GM21515 (cell line): ENCODE data around the gene SP2.
"Not testable (repeated sequence)": the region's sequence is repeated elsewhere in the genome, so short reads cannot be mapped to it uniquely, and the experiment has no call there.

Experiments used
- ATAC-seq: cut with Tn5 transposase; IDR thresholded peaks from one replicate; pipeline ENCODE4 v1.9.1; 2021; ENCODE audit not compliant: unreplicated experiment

The SP2 gene

GRCh38 chr17:47917581-47917980, 21.5 kb downstream of the SP2 start:
- no peak for ATAC-seq

- ATAC-seq, result no peak
These were observed 22.0 kb downstream of the SP2 start for GRCh38 chr17:47918006-47918405.

- no peak for ATAC-seq
These were observed 23.0 kb downstream of the SP2 start for GRCh38 chr17:47918991-47919390.

- not testable (repeated sequence) for ATAC-seq
These were observed 23.9 kb downstream of the SP2 start for GRCh38 chr17:47919889-47920288.

GRCh38 chr17:47924785-47925677, 29.0 kb downstream of the SP2 start:
- no peak for ATAC-seq

- ATAC-seq, result no peak
These were observed 29.6 kb downstream of the SP2 start for GRCh38 chr17:47925678-47925988.

- ATAC-seq, result no peak
These were observed 31.9 kb downstream of the SP2 start for GRCh38 chr17:47927821-47928400.

- no peak for ATAC-seq
These were observed 32.4 kb downstream of the SP2 start for GRCh38 chr17:47928415-47928814.

- no peak for ATAC-seq
These were observed 33.4 kb downstream of the SP2 start for GRCh38 chr17:47929218-47930000.

- ATAC-seq, result no peak
These were observed 35.8 kb downstream of the SP2 start for GRCh38 chr17:47931848-47932247.

GRCh38 chr17:47934856-47935255, 38.8 kb downstream of the SP2 start:
- no peak for ATAC-seq

GRCh38 chr17:47935468-47935867, 39.4 kb downstream of the SP2 start:
- ATAC-seq, result not testable (repeated sequence)

GRCh38 chr17:47935961-47936360, 39.9 kb downstream of the SP2 start:
- ATAC-seq, result no peak

GRCh38 chr17:47937941-47938340, 41.9 kb downstream of the SP2 start:
- ATAC-seq, result no peak

- ATAC-seq, result peak; percentile 89
These were observed 45.4 kb downstream of the SP2 start, which contains the start of gene PNPO for GRCh38 chr17:47941246-47942095. PNPO (plus strand) TSS chr17:47941571; CDS start chr17:47941676, 105 bp downstream.

GRCh38 chr17:47942096-47942510, 46.1 kb downstream of the SP2 start:
- no peak for ATAC-seq

- ATAC-seq, result no peak
These were observed 46.5 kb downstream of the SP2 start for GRCh38 chr17:47942568-47942967.

GRCh38 chr17:47945080-47945479, 49.0 kb downstream of the SP2 start:
- ATAC-seq, result no peak

- ATAC-seq, result no peak
These were observed 49.8 kb downstream of the SP2 start for GRCh38 chr17:47945529-47946508.

- no peak for ATAC-seq
These were observed 50.5 kb downstream of the SP2 start for GRCh38 chr17:47946516-47946915.
